Activated T-helper 17 cell treated with anti-CD3 and anti-CD28 coated beads, Interleukin-2, amount 50 U/mL, for 72 hours (primary cell): Measurements from ENCODE around the gene ABHD1. TPM values are rescaled to one million over a fixed set of nuclear protein-coding genes. Genes with fewer than 3 reads are reported as not detected.

Experiments
- ATAC-seq: fragments of 150-1000 bp; cut with Tn5 transposase; replicated peaks from 2 replicates; pipeline ENCODE4 v1.10.0; 2021; ENCODE audit warnings: mild to moderate bottlenecking, moderate library complexity
- H3K27ac Mint-ChIP-seq: one replicate; pipeline ENCODE4 v1.8.0; 2022; ENCODE audit warnings: mixed read lengths
- H3K27me3 Mint-ChIP-seq: one replicate; pipeline ENCODE4 v1.8.0; 2022; ENCODE audit warnings: mixed read lengths
- H3K36me3 Mint-ChIP-seq: one replicate; pipeline ENCODE4 v1.8.0; 2022; ENCODE audit warnings: low read depth, mild to moderate bottlenecking, mixed read lengths
- H3K4me1 Mint-ChIP-seq: one replicate; pipeline ENCODE4 v1.8.0; 2022; ENCODE audit warnings: mixed read lengths
- H3K4me3 Mint-ChIP-seq: one replicate; pipeline ENCODE4 v1.8.0; 2022; ENCODE audit warnings: mild to moderate bottlenecking, mixed read lengths
- H3K9me3 Mint-ChIP-seq: one replicate; pipeline ENCODE4 v1.8.0; 2022; ENCODE audit warnings: mixed read lengths
- total RNA-seq, 2 donors: library from RNA; stranded (reverse); gene quantifications; one replicate each; pipeline ENCODE4 v1.2.3, GENCODE V29; 2022

The ABHD1 gene
- total RNA-seq, 2 donors from 2014 or later: 0.17 to 0.40 TPM

- no peak overlapping the region for H3K27ac Mint-ChIP-seq
- H3K4me1 Mint-ChIP-seq: no peaks in the 10 kb centered on the region
- H3K9me3 Mint-ChIP-seq: no peaks in the 10 kb centered on the region
- peaks cover 21% of the 10 kb centered on the region for H3K27me3 Mint-ChIP-seq
- ATAC-seq: no peak
- no peak overlapping the region for H3K4me3 Mint-ChIP-seq
- H3K36me3 Mint-ChIP-seq: no peaks in the 10 kb centered on the region
Observed at GRCh38 chr2:27177441-27178351, 54.1 kb downstream of the ABHD1 start.

GRCh38 chr2:27178469-27178868, 54.9 kb downstream of the ABHD1 start:
- Mint-ChIP-seq H3K36me3 (no peaks in the 10 kb centered on the region), H3K4me3 (no peak overlapping the region), H3K4me1 (no peaks in the 10 kb centered on the region), H3K27ac (no peak overlapping the region), H3K27me3 (peaks cover 21% of the 10 kb centered on the region), H3K9me3 (no peaks in the 10 kb centered on the region)
- ATAC-seq: no peak

GRCh38 chr2:27179344-27180000, 55.9 kb downstream of the ABHD1 start:
- Mint-ChIP-seq H3K4me3 (no peak overlapping the region), H3K27me3 (peaks cover 28% of the 10 kb centered on the region), H3K9me3 (no peaks in the 10 kb centered on the region), H3K36me3 (no peaks in the 10 kb centered on the region), H3K27ac (no peak overlapping the region), H3K4me1 (no peaks in the 10 kb centered on the region)
- no peak for ATAC-seq

Other genes with a start within 250 kb of the ABHD1 start
- gene MAPRE3, start 153.2 kb upstream of the ABHD1 start, total RNA-seq: 1 to 10 TPM; 3.4 to 4.2 TPM
- gene TMEM214, start 90.8 kb upstream of the ABHD1 start, total RNA-seq: 10 to 100 TPM; 73.3 to 81.5 TPM
- gene AGBL5, start 72.1 kb upstream of the ABHD1 start, total RNA-seq: 10 to 100 TPM; 13.1 to 14.3 TPM
- gene OST4, start 52.2 kb upstream of the ABHD1 start, total RNA-seq: 100 to 1,000 TPM; 286 to 313 TPM
- gene EMILIN1, start 45.2 kb upstream of the ABHD1 start, total RNA-seq: under 1 TPM; 0.42 to 0.93 TPM
- 10 to 100 TPM in 1 of 2 donors, 1 to 10 TPM in 1; 5.9 to 10.5 TPM for gene KHK, start 37.0 kb upstream of the ABHD1 start, total RNA-seq
- gene CGREF1, start 4.7 kb upstream of the ABHD1 start, total RNA-seq: 1 to 10 TPM; 3.7 to 4.6 TPM
- gene PREB, start 10.8 kb downstream of the ABHD1 start, total RNA-seq: 10 to 100 TPM; 38.0 to 67.1 TPM
- not detected for gene PRR30, start 15.6 kb downstream of the ABHD1 start, total RNA-seq
- gene TCF23, start 25.2 kb downstream of the ABHD1 start, total RNA-seq: not detected
- gene ATRAID, start 88.2 kb downstream of the ABHD1 start, total RNA-seq: 10 to 100 TPM; 45.9 to 59.2 TPM
- 10 to 100 TPM; 33.8 to 72.0 TPM for gene SLC5A6, start 88.5 kb downstream of the ABHD1 start, total RNA-seq
- 100 to 1,000 TPM in 1 of 2 donors, 10 to 100 TPM in 1; 54.0 to 106 TPM for gene CAD, start 93.6 kb downstream of the ABHD1 start, total RNA-seq
- gene SLC30A3, start 139.2 kb downstream of the ABHD1 start, total RNA-seq: under 1 TPM in 1 of 2 donors, not detected in 1; 0.50 TPM
- not detected for gene DNAJC5G, start 151.6 kb downstream of the ABHD1 start, total RNA-seq
- gene TRIM54, start 158.6 kb downstream of the ABHD1 start, total RNA-seq: under 1 TPM in 1 of 2 donors, not detected in 1; 0.13 TPM
- gene UCN, start 184.6 kb downstream of the ABHD1 start, total RNA-seq: 1 to 10 TPM; 1.7 to 2.4 TPM
- 10 to 100 TPM; 77.2 to 89.2 TPM for gene MPV17, start 199.3 kb downstream of the ABHD1 start, total RNA-seq
- 10 to 100 TPM; 67.2 to 85.8 TPM for gene GTF3C2, start 232.9 kb downstream of the ABHD1 start, total RNA-seq
- 10 to 100 TPM; 34.7 to 42.9 TPM for gene EIF2B4, start 246.5 kb downstream of the ABHD1 start, total RNA-seq
- 10 to 100 TPM; 59.0 to 90.4 TPM for gene SNX17, start 246.8 kb downstream of the ABHD1 start, total RNA-seq